LNCaP clone FGC (cell line): ENCODE data around the gene ZFC3H1.

Experiments
- DNase-seq: peaks from one replicate; pipeline ENCODE4 v3.0.0-alpha.2; 2011; ENCODE audit warnings: low read depth
- H3K4me3 ChIP-seq: 2 replicates; pipeline ENCODE4 v1.5.1; 2011; ENCODE audit warnings: mild to moderate bottlenecking, low read depth, low read length, control low read depth
- TF ChIP-seq, protein P1 (sequence below): IDR thresholded peaks from 2 replicates; pipeline ENCODE4 v1.5.1; 2012; ENCODE audit warnings: mild to moderate bottlenecking; ENCODE audit not compliant: control insufficient read depth, insufficient read depth; ENCODE audit errors: extremely low read depth

ZFC3H1 gene

DNA sequence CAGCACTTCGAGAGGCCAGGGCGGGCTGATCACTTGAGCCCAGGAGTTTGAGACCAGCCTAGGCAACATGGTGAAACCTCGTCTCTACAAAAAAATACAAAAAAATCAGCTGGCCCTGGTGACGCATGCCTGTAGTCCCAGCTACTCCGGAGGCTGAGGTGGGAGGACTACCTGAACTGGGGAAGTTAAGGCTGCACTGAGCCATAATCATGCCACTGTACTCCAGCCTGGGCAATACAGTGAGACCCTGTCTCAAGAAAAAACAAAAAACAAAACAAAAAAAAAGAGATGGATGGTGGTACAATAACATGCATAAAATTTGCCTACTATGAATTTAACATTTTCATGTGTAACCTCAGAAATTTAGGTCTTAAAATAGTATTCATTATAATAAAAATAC lies 2.6 kb upstream of the ZFC3H1 start:
- DNase-seq, result no peak
- TF ChIP-seq, protein P1, sequence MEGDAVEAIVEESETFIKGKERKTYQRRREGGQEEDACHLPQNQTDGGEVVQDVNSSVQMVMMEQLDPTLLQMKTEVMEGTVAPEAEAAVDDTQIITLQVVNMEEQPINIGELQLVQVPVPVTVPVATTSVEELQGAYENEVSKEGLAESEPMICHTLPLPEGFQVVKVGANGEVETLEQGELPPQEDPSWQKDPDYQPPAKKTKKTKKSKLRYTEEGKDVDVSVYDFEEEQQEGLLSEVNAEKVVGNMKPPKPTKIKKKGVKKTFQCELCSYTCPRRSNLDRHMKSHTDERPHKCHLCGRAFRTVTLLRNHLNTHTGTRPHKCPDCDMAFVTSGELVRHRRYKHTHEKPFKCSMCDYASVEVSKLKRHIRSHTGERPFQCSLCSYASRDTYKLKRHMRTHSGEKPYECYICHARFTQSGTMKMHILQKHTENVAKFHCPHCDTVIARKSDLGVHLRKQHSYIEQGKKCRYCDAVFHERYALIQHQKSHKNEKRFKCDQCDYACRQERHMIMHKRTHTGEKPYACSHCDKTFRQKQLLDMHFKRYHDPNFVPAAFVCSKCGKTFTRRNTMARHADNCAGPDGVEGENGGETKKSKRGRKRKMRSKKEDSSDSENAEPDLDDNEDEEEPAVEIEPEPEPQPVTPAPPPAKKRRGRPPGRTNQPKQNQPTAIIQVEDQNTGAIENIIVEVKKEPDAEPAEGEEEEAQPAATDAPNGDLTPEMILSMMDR, result no peak
- H3K4me3 ChIP-seq, result no peak overlapping the region

GRCh38 chr12:71665090-71665463 lies 1.4 kb upstream of the ZFC3H1 start:
- TF ChIP-seq, protein P1, result no peak
- DNase-seq, result no peak
- peak overlapping the region; percentile 96 for H3K4me3 ChIP-seq

GRCh38 chr12:71664411-71665089 lies 902 bp upstream of the ZFC3H1 start:
- DNase-seq, result no peak
- H3K4me3 ChIP-seq, result peak overlapping the region; percentile 96
- TF ChIP-seq, protein P1, result no peak

GRCh38 chr12:71662849-71663560 lies 643 bp downstream of the ZFC3H1 start:
- TF ChIP-seq, protein P1, result no peak
- H3K4me3 ChIP-seq, result peak overlapping the region; percentile 96
- DNase-seq, result no peak

GRCh38 chr12:71661977-71662530 lies 1.6 kb downstream of the ZFC3H1 start:
- no peak for DNase-seq
- H3K4me3 ChIP-seq, result peak overlapping the region; percentile 96
- TF ChIP-seq, protein P1, result no peak

- DNase-seq, result no peak
- no peak overlapping the region for H3K4me3 ChIP-seq
- TF ChIP-seq, protein P1, result no peak
Observed at GRCh38 chr12:71656740-71657139, 6.9 kb downstream of the ZFC3H1 start.
